K562 (cell line): ENCODE results near the gene NECAP2. TPM values are rescaled to one million over a fixed set of nuclear protein-coding genes. Genes with fewer than 3 reads are reported as not detected.

Experiments used
- BRCA1 ChIP-seq, 2 experiments: fragments of 450-650 bp in 1 of 2; sonication (generic) in 1 of 2; formaldehyde crosslinking in 1 of 2; IDR thresholded peaks; 2 replicates each; pipeline versions ENCODE4 v1.5.0 to v1.6.1; 2017 to 2020; ENCODE audit warnings: mild to moderate bottlenecking in 1 of 2, missing genetic modification reagents in 1 of 2
- CREM ChIP-seq: IDR thresholded peaks from 2 replicates; pipeline ENCODE4 v1.6.1; 2014; ENCODE audit warnings: antibody characterized with exemption, low read depth
- CTBP1 ChIP-seq: fragments of 450-650 bp; IDR thresholded peaks from 2 replicates; pipeline ENCODE4 v1.6.1; 2016; ENCODE audit warnings: borderline replicate concordance
- EP400 ChIP-seq: fragments of 450-650 bp; IDR thresholded peaks from 2 replicates; pipeline ENCODE4 v1.6.1; 2017; ENCODE audit warnings: antibody characterized with exemption, mild to moderate bottlenecking, moderate library complexity
- ETS2 ChIP-seq: IDR thresholded peaks from 2 replicates; pipeline ENCODE4 v1.6.1; 2016; ENCODE audit warnings: borderline replicate concordance, missing genetic modification characterization, mild to moderate bottlenecking, moderate library complexity, missing compliant biosample characterization; ENCODE audit not compliant: poor library complexity, severe bottlenecking
- HBP1 ChIP-seq: fragments of 450-650 bp; formaldehyde crosslinking; IDR thresholded peaks from 2 replicates; pipeline ENCODE4 v1.4.0; 2022; ENCODE audit warnings: missing genetic modification characterization
- HDAC2 ChIP-seq: fragments of 450-650 bp; IDR thresholded peaks from 2 replicates; pipeline ENCODE4 v1.6.1; 2016; ENCODE audit warnings: mild to moderate bottlenecking
- HIVEP1 ChIP-seq: fragments of 250-450 bp; sonication (Bioruptor Pico); IDR thresholded peaks from 2 replicates; pipeline ENCODE4 v1.4.0; 2020; ENCODE audit warnings: mild to moderate bottlenecking
- KLF6 ChIP-seq: fragments of 250-450 bp; sonication (Bioruptor Pico); IDR thresholded peaks from 2 replicates; pipeline ENCODE4 v1.4.0; 2020; ENCODE audit warnings: mild to moderate bottlenecking, moderate library complexity, borderline replicate concordance
- L3MBTL2 ChIP-seq: fragments of 450-650 bp; IDR thresholded peaks from 2 replicates; pipeline ENCODE4 v1.6.1; 2016; ENCODE audit warnings: mild to moderate bottlenecking, moderate library complexity
- NCOR1 ChIP-seq: fragments of 450-650 bp; IDR thresholded peaks from 2 replicates; pipeline ENCODE4 v1.6.1; 2016; ENCODE audit warnings: mild to moderate bottlenecking, moderate library complexity
- NEUROD1 ChIP-seq: fragments of 150-350 bp; IDR thresholded peaks from 2 replicates; pipeline ENCODE4 v1.6.1; 2014; ENCODE audit warnings: borderline replicate concordance, low read length, low read depth; ENCODE audit not compliant: partially characterized antibody
- NR0B1 ChIP-seq: fragments of 450-650 bp; IDR thresholded peaks from one replicate; pipeline ENCODE4 v1.6.1; 2018; ENCODE audit warnings: mild to moderate bottlenecking, moderate library complexity; ENCODE audit not compliant: partially characterized antibody
- PHF8 ChIP-seq: fragments of 200-600 bp; sonication (generic); IDR thresholded peaks from 2 replicates; pipeline ENCODE4 v1.6.1; 2012; ENCODE audit warnings: mixed run types, mild to moderate bottlenecking, inconsistent platforms, low read length, moderate library complexity, borderline replicate concordance
- POU5F1 ChIP-seq: fragments of 150-350 bp; IDR thresholded peaks from 2 replicates; pipeline ENCODE4 v1.6.1; 2014; ENCODE audit warnings: borderline replicate concordance, low read length, low read depth, mild to moderate bottlenecking; ENCODE audit not compliant: partially characterized antibody
- RAD51 ChIP-seq: fragments of 450-650 bp; IDR thresholded peaks from 2 replicates; pipeline ENCODE4 v1.7.1; 2016; ENCODE audit warnings: low read depth, mild to moderate bottlenecking, borderline replicate concordance
- SIRT6 ChIP-seq: IDR thresholded peaks from one replicate; pipeline ENCODE4 v1.6.1; 2012; ENCODE audit warnings: low read depth, mild to moderate bottlenecking, control low read depth, inconsistent platforms, low read length, moderate library complexity
- SNIP1 ChIP-seq: fragments of 450-650 bp; IDR thresholded peaks from 2 replicates; pipeline ENCODE4 v1.7.1; 2017; ENCODE audit warnings: low read depth, mild to moderate bottlenecking
- SNRNP70 ChIP-seq: fragments of 200-400 bp; formaldehyde crosslinking; optimal IDR thresholded peaks from 2 replicates; pipeline ENCODE3; 2017; ENCODE audit warnings: low read depth, low read length
- TAF1 ChIP-seq: IDR thresholded peaks from 2 replicates; pipeline ENCODE4 v1.6.1; 2011; ENCODE audit warnings: mild to moderate bottlenecking, low read length, moderate library complexity; ENCODE audit not compliant: insufficient read depth, control insufficient read depth, severe bottlenecking; ENCODE audit errors: extremely low read depth
- TOE1 ChIP-seq, 2 experiments: fragments of 450-650 bp in 1 of 2; sonication (generic) in 1 of 2; formaldehyde crosslinking in 1 of 2; IDR thresholded peaks; 2 replicates each; pipeline versions ENCODE4 v1.7.1 to v1.8.0; 2016 to 2022; ENCODE audit warnings: borderline replicate concordance in 2 of 2, mild to moderate bottlenecking in 2 of 2, antibody characterized with exemption in 1 of 2, inconsistent platforms in 1 of 2, low read depth in 1 of 2, missing genetic modification reagents in 1 of 2, moderate library complexity in 1 of 2
- ZBTB34 ChIP-seq: fragments of 250-450 bp; sonication (Bioruptor Pico); IDR thresholded peaks from 2 replicates; pipeline ENCODE4 v1.8.0; 2021; ENCODE audit warnings: mild to moderate bottlenecking, moderate library complexity
- ZFP30 ChIP-seq: fragments of 250-450 bp; sonication (Bioruptor Pico); IDR thresholded peaks from 2 replicates; pipeline ENCODE4 v1.8.0; 2022; ENCODE audit warnings: moderate library complexity, mild to moderate bottlenecking, inconsistent platforms, borderline replicate concordance
- ZNF561 ChIP-seq: fragments of 450-650 bp; formaldehyde crosslinking; conservative IDR thresholded peaks from 2 replicates; pipeline ENCODE4 v1.4.0; 2020; ENCODE audit warnings: mild to moderate bottlenecking, moderate library complexity
- ZNF717 ChIP-seq: fragments of 250-450 bp; sonication (Bioruptor Pico); IDR thresholded peaks from 2 replicates; pipeline ENCODE4 v1.5.0; 2021
- ZNF830 ChIP-seq: fragments of 250-450 bp; sonication (Bioruptor Pico); IDR thresholded peaks from 2 replicates; pipeline ENCODE4 v1.5.0; 2021; ENCODE audit warnings: mild to moderate bottlenecking
- polyA plus RNA-seq, 8 experiments: library from polyadenylated mRNA; depleted of rRNA in 4 of 8; stranded (reverse) in 5 of 8; unstranded in 3 of 8; fragments of >200 nt; fragmentation: Nextera tagmentation in 2 of 8; fragmentation: Illumina TruSeq in 1 of 8; extraction: Ambion mirVana in 2 of 8; extraction: Trizol in 1 of 8; gene quantifications; 2 replicates each; pipeline versions ENCODE4 v1.2.1 to v1.2.3, GENCODE V29; 2011 to 2014; ENCODE audit warnings: inconsistent platforms in 1 of 8, missing spikeins in 1 of 8
- total RNA-seq, 7 experiments: library from RNA; depleted of rRNA in 6 of 7; stranded (reverse); fragments of >200 nt in 6 of 7; fragmentation: Illumina TruSeq in 2 of 7; extraction: Trizol in 2 of 7; gene quantifications; 2 replicates each; pipeline versions ENCODE4 v1.2.1 to v1.2.3, GENCODE V29; 2011 to 2021; ENCODE audit warnings: low replicate concordance in 1 of 7

NECAP2 gene
- total and polyA plus RNA-seq, 9 of the 15 experiments (the other 6 are each of a cell fraction or from before 2014, with no cell fraction given), result 22.7 to 107 (median 79.2) TPM

DNA sequence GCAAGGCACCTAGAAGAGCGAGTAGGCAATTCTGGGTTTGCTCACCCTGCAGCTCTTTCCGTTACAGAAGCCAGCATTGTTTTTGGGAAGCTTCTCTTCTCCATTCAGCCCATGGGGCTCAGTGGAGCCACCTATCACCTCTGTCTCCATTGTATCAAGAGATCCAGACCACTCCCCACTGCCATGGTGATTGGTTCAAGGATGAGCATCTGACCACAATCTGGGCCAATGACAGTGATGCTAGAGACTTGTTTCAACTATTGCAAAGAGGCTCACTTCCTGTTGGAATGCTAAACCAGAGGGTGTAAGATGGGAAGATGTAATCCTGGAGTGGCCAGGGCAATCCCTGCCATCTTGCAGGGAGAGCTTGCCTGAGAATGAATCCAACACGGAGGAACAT lies 9.9 kb upstream of the NECAP2 start (continued):
- TF ChIP-seq EP400, result 0 out of 2 replicates have a peak, but pooled peaks have one; percentile 15
- TF ChIP-seq POU5F1, result no peak
- TF ChIP-seq ZFP30 (CRISPR knock-in tag), result no peak
- no peak for TF ChIP-seq HBP1
- no peak for TF ChIP-seq HIVEP1 (CRISPR knock-in tag)
- TF ChIP-seq ZNF830 (CRISPR knock-in tag), result no peak
- peak; percentile 26; the same call in 1 of the 2 replicates for TF ChIP-seq L3MBTL2
- TF ChIP-seq SNRNP70, result no peak
- TF ChIP-seq CREM, result no peak
- no peak for TF ChIP-seq SNIP1
- no peak for TF ChIP-seq TAF1
- peak; percentile 22; the same call in 1 of the 2 replicates for TF ChIP-seq HDAC2
- peak; percentile 21; the same call in 1 of the 2 replicates for TF ChIP-seq PHF8
- TF ChIP-seq RAD51, result peak; percentile 75
- TF ChIP-seq SIRT6, result no peak
- no peak for TF ChIP-seq ZNF717 (CRISPR knock-in tag)
- TF ChIP-seq ETS2, result no peak
- no peak for TF ChIP-seq NEUROD1
- TF ChIP-seq BRCA1 (IDR thresholded peaks at IDR 0.05), result no peak
- TF ChIP-seq BRCA1 (CRISPR knock-in tag; IDR thresholded peaks at IDR 0.05), result no peak
- TF ChIP-seq CTBP1, result 0 out of 2 replicates have a peak, but pooled peaks have one; percentile 11
- TF ChIP-seq KLF6, result no peak
- TF ChIP-seq ZNF561 (CRISPR knock-in tag), result no peak
- TF ChIP-seq NCOR1, result no peak
- TF ChIP-seq TOE1 (IDR thresholded peaks at IDR 0.05; ENCODE audit: borderline replicate concordance), result no peak
- no peak for TF ChIP-seq TOE1 (CRISPR knock-in tag; IDR thresholded peaks at IDR 0.05; ENCODE audit: borderline replicate concordance, low read depth)
- no peak for TF ChIP-seq NR0B1
- TF ChIP-seq ZBTB34 (CRISPR knock-in tag), result no peak
